AG04449 (cell line): ENCODE measurements around the gene KCTD13.

Experiments used
- CTCF ChIA-PET: fragments of 350-600 bp; formaldehyde crosslinking; extraction: SDS; loops from one replicate; lab custom pipeline; 2021; ENCODE audit warnings: antibody characterized with exemption; lab: Yijun Ruan, JAX
- POLR2A ChIA-PET: fragments of 400-600, 350-600 bp; formaldehyde crosslinking; extraction: SDS; loops from one replicate; lab custom pipeline; 2020; ENCODE audit warnings: antibody characterized with exemption, inconsistent platforms; lab: Yijun Ruan, JAX
- DNase-seq: peaks from one replicate; pipeline ENCODE4 v3.0.0-alpha.2; 2010; ENCODE audit warnings: low read depth, low spot score
- H3K4me3 ChIP-seq: 2 replicates; pipeline ENCODE4 v1.5.1; 2011; ENCODE audit warnings: low read depth, mild to moderate bottlenecking, control low read depth, low read length
- CTCF ChIP-seq: IDR thresholded peaks from one replicate; pipeline ENCODE4 v1.5.1; 2011; ENCODE audit warnings: mild to moderate bottlenecking, moderate library complexity, low read length, control low read depth, inconsistent platforms; ENCODE audit not compliant: insufficient read depth; ENCODE audit errors: missing control alignments

KCTD13 gene

GRCh38 chr16:29858149-29858849 lies 67.7 kb downstream of the KCTD13 start:
- TF ChIP-seq CTCF, result no peak
- no peak for DNase-seq
- no peak overlapping the region for H3K4me3 ChIP-seq
- POLR2A ChIA-PET, result no interaction called here
- CTCF ChIA-PET, result interaction anchor here (1.3 to 7.3 kb wide), 4 partner anchors 10 to 174 kb away, joined by 3 to 63 read pairs (median 6); partner anchors contain the start of gene KIF22

DNA sequence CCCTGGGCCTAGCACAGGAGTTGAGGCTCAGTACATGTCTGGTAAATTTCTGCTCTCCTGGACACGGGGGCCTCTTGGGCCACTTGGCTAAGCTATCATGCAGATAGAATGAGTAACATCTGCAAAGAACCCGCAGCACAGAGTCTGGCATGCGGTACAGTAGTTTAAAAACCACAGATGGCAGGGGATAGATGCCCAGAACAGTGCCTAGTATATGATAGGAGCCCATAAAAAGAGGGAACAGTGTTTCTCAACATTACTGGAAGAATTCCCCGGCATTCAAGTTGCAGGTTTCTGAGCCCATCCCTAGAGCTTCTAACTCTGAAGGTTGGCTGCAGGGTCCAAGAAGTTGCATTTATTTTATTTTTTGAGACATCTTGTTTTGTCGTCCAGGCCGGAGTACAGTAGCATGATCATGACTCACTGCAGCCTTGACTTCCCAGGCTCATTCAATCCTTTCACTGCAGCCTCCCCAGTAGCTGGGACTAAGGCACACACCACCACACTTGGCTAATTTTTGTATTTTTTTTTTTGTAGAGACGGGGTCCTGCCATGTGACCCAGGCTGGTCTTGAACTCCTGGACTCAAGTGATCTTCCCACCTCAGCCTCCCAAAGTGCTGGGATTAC lies 68.8 kb downstream of the KCTD13 start:
- no peak overlapping the region for H3K4me3 ChIP-seq
- no peak for TF ChIP-seq CTCF
- DNase-seq, result peak; percentile 38
- POLR2A ChIA-PET, result interaction anchor here (0.8 kb wide), 1 partner anchor 31 kb away, joined by 4 read pairs; no protein-coding TSS in a partner anchor
- CTCF ChIA-PET, result interaction anchor here (1.3 to 7.3 kb wide), 4 partner anchors 9 to 148 kb away, joined by 3 to 63 read pairs (median 6); partner anchors contain the start of gene KIF22
